ENCODE data around the gene LMTK3.

The LMTK3 gene

GRCh38 chr19:48442116-48443035 lies 69.3 kb downstream of the LMTK3 start:
- CTCF ChIA-PET: interaction anchor here (1.7 kb wide), 1 partner anchor 12 kb away, joined by 7 read pairs; no protein-coding TSS in a partner anchor
- DNase-seq (ENCODE audit: extremely low spot score): no peak
- TF ChIP-seq CTCF (IDR thresholded peaks at IDR 0.05; ENCODE audit: control extremely low read depth, extremely low read depth, low read depth, missing control alignments): no peak
- POLR2A ChIA-PET: interaction anchor here (0.6 kb wide), 1 partner anchor 125 kb away, joined by 6 read pairs; no protein-coding TSS in a partner anchor

GRCh38 chr19:48441360-48442050 lies 70.1 kb downstream of the LMTK3 start:
- no peak for TF ChIP-seq CTCF (IDR thresholded peaks at IDR 0.05; ENCODE audit: control extremely low read depth, extremely low read depth, low read depth, missing control alignments)
- no peak for DNase-seq (ENCODE audit: extremely low spot score)
- ChIA-PET CTCF (interaction anchor here (1.4 to 1.7 kb wide), 2 partner anchors 11 to 168 kb away, joined by 5 to 7 read pairs; no protein-coding TSS in a partner anchor), POLR2A (no interaction called here)

- ChIA-PET POLR2A (no interaction called here), CTCF (interaction anchor here (1.2 kb wide), 1 partner anchor 30 kb away, joined by 3 read pairs; no protein-coding TSS in a partner anchor)
- no peak for TF ChIP-seq CTCF (IDR thresholded peaks at IDR 0.05; ENCODE audit: control extremely low read depth, extremely low read depth, low read depth, missing control alignments)
- no peak for DNase-seq (ENCODE audit: extremely low spot score)
Measured at GRCh38 chr19:48436586-48436985, 75.0 kb downstream of the LMTK3 start.

Measured in GM10248 (cell line).